CD4-positive, CD25-positive, alpha-beta regulatory T cell (primary cell): ENCODE results near the gene ELAVL1. TPM values are rescaled to one million over a fixed set of nuclear protein-coding genes. Genes with fewer than 3 reads are reported as not detected.

Experiments used
- ATAC-seq, 2 donors: fragments of 150-1000 bp; cut with Tn5 transposase; one replicate each; pipeline ENCODE4 v1.10.0; 2021; ENCODE audit warnings: low read depth in 2 of 2, moderate number of reproducible peaks in 2 of 2, moderate library complexity in 1 of 2
- DNase-seq, 3 donors: peaks; one replicate each; pipeline versions ENCODE4 v3.0.0 to v3.0.0-alpha.2; 2012 to 2022; ENCODE audit warnings: mixed read lengths in 1 of 3
- H3K27ac ChIP-seq: one replicate; pipeline ENCODE4 v1.7.0; 2013; ENCODE audit warnings: mild to moderate bottlenecking, low read length; ENCODE audit not compliant: insufficient read depth, poor library complexity, severe bottlenecking
- H3K27me3 ChIP-seq: one replicate; pipeline ENCODE4 v1.7.0; 2013; ENCODE audit warnings: low read length; ENCODE audit not compliant: control insufficient read depth, insufficient read depth
- H3K36me3 ChIP-seq: one replicate; pipeline ENCODE4 v1.7.0; 2013; ENCODE audit warnings: mild to moderate bottlenecking, low read length, moderate library complexity; ENCODE audit not compliant: control insufficient read depth, insufficient read depth
- H3K4me1 ChIP-seq: 2 replicates; pipeline ENCODE4 v1.7.0; 2013; ENCODE audit warnings: mild to moderate bottlenecking, low read length; ENCODE audit not compliant: insufficient read depth, control insufficient read depth, poor library complexity, severe bottlenecking
- H3K4me3 ChIP-seq: one replicate; pipeline ENCODE4 v1.7.0; 2013; ENCODE audit warnings: low read depth, mild to moderate bottlenecking, low read length, moderate library complexity
- H3K9me3 ChIP-seq, 2 experiments: 1 replicate in 1 of 2; 2 replicates in 1 of 2; pipeline ENCODE4 v1.7.0; 2013; ENCODE audit warnings: low read length in 2 of 2, mild to moderate bottlenecking in 1 of 2, moderate library complexity in 1 of 2; ENCODE audit not compliant: control insufficient read depth in 2 of 2
- H3K27ac Mint-ChIP-seq, 3 donors: one replicate each; pipeline ENCODE4 v1.8.0; 2020 to 2022; ENCODE audit warnings: mild to moderate bottlenecking in 3 of 3, mixed read lengths in 3 of 3, moderate library complexity in 2 of 3
- H3K27me3 Mint-ChIP-seq: one replicate; pipeline ENCODE4 v1.8.0; 2022; ENCODE audit warnings: mild to moderate bottlenecking, mixed read lengths
- H3K36me3 Mint-ChIP-seq: one replicate; pipeline ENCODE4 v1.8.0; 2020; ENCODE audit warnings: mixed read lengths
- H3K4me1 Mint-ChIP-seq, 4 donors: one replicate each; pipeline ENCODE4 v1.8.0; 2020 to 2022; ENCODE audit warnings: mixed read lengths in 4 of 4, mild to moderate bottlenecking in 1 of 4
- H3K4me3 Mint-ChIP-seq, 4 donors: one replicate each; pipeline ENCODE4 v1.8.0; 2020 to 2022; ENCODE audit warnings: mild to moderate bottlenecking in 4 of 4, mixed read lengths in 4 of 4, moderate library complexity in 3 of 4
- H3K9me3 Mint-ChIP-seq, 7 donors: one replicate each; pipeline ENCODE4 v1.8.0; 2020 to 2022; ENCODE audit warnings: mixed read lengths in 7 of 7, mild to moderate bottlenecking in 3 of 7, moderate library complexity in 2 of 7
- polyA plus RNA-seq, 4 donors: library from polyadenylated mRNA; unstranded; fragments of 300-500 nt; fragmentation: Illumina TruSeq; gene quantifications; one replicate each; pipeline ENCODE4 v1.2.3, GENCODE V29; 2021
- total RNA-seq: library from RNA; stranded (reverse); gene quantifications from one replicate; pipeline ENCODE4 v1.2.3, GENCODE V29; 2022

The ELAVL1 gene
- 39.6 TPM for total RNA-seq
- 10 to 100 TPM; 48.0 to 52.0 (median 49.2) TPM for polyA plus RNA-seq

- H3K4me1 ChIP-seq, result peaks cover 41% of the 10 kb centered on the region
- Mint-ChIP-seq H3K27ac (peak within 1 kb of the TSS in 2 of 3 donors; percentile 92 to 96), H3K9me3 (no peaks in the 10 kb centered on the region), H3K4me3 (peak within 1 kb of the TSS; percentile 91 to 94 (median 93)), H3K36me3 (no peaks in the 10 kb centered on the region), H3K27me3 (no peaks in the 10 kb centered on the region), H3K4me1 (peaks cover 18 to 44% (median 26%) of the 10 kb centered on the region in 4 donors)
- H3K27me3 ChIP-seq, result no peaks in the 10 kb centered on the region
- H3K4me3 ChIP-seq, result peak within 1 kb of the TSS; percentile 72
- H3K9me3 ChIP-seq, result no peaks in the 10 kb centered on the region
- no peaks in the 10 kb centered on the region for H3K36me3 ChIP-seq
- peak within 1 kb of the TSS; percentile 79 for H3K27ac ChIP-seq
- peak; percentile 96 to 97 for ATAC-seq
- peak; percentile 88 to 93 (median 89) for DNase-seq
These were observed at the start of gene ELAVL1 for GRCh38 chr19:8005534-8006256. Gene ELAVL1 (minus strand): TSS chr19:8005641. CDS start chr19:7991815, 13,826 bp downstream.

DNA sequence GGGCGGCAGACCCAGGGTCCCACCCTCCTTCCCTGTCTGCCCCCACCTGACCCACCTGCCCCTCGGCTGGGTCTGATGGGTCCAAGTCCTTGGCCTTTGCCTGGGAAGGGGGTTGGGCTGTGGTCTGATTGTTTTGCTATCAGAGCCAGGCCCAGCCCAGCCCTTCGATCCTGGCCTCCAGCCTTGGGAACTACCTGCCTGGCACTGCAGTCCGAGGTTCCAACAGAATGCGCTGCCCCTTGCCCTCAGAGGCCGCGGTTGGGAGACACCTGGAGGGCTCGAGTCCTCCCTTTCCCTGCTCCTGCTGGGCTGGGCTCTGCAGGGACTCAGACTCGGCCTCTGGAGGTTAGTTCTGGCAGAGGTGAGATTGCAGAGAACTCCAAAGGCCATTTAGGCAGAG lies 48.7 kb upstream of the ELAVL1 start:
- no peaks in the 10 kb centered on the region for H3K9me3 ChIP-seq
- ATAC-seq (no peak), DNase-seq (no peak)
- no peaks in the 10 kb centered on the region for H3K27me3 Mint-ChIP-seq
- H3K27me3 ChIP-seq, result no peaks in the 10 kb centered on the region
- no peak overlapping the region for H3K4me3 Mint-ChIP-seq
- no peaks in the 10 kb centered on the region for H3K36me3 Mint-ChIP-seq
- H3K36me3 ChIP-seq, result no peaks in the 10 kb centered on the region
- H3K9me3 Mint-ChIP-seq, result no peaks in the 10 kb centered on the region
- peaks cover 0 to 15% (median 6%) of the 10 kb centered on the region in 4 donors for H3K4me1 Mint-ChIP-seq
- H3K27ac ChIP-seq, result no peak overlapping the region
- peak overlapping the region in 2 of 3 donors; percentile 68 to 74 for H3K27ac Mint-ChIP-seq
- H3K4me1 ChIP-seq, result peaks cover 13% of the 10 kb centered on the region
- H3K4me3 ChIP-seq, result no peak overlapping the region

DNA sequence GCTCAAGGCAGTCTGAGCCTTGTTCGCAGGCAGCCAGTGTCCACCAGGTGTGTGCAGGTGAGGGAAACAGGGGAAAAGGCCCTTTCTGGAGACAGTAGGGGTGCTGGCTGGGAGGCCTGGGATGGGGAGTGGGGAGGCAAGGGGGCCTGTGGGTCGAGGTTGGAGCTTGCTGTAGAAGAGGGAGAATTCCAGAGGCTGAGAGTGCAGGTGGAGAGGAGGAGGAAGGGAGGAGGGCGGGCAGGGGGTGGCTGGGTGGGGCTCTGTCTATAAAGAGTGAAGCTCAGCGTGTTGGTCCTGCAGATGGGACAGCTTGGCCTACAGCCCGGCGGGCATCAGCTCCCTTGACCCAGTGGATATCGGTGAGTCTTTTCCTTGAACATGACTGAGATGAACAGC lies 47.0 kb upstream of the ELAVL1 start, which contains the start of gene CCL25:
Gene CCL25, plus strand, starts transcription at position 297 of the 396 bp plus-strand sequence. CDS start 290 bp downstream, outside the sequence.
- Mint-ChIP-seq H3K4me3 (peak within 1 kb of the TSS in 2 of 4 donors; percentile 41), H3K36me3 (no peaks in the 10 kb centered on the region), H3K27ac (peak within 1 kb of the TSS; percentile 1 to 28 (median 26)), H3K9me3 (no peaks in the 10 kb centered on the region), H3K27me3 (peaks cover 8% of the 10 kb centered on the region), H3K4me1 (peaks cover 0 to 15% (median 6%) of the 10 kb centered on the region in 4 donors)
- no peak within 1 kb of the TSS for H3K4me3 ChIP-seq
- H3K27me3 ChIP-seq, result no peaks in the 10 kb centered on the region
- H3K4me1 ChIP-seq, result peaks cover 13% of the 10 kb centered on the region
- H3K9me3 ChIP-seq, result no peaks in the 10 kb centered on the region
- no peaks in the 10 kb centered on the region for H3K36me3 ChIP-seq
- H3K27ac ChIP-seq, result no peak within 1 kb of the TSS
- ATAC-seq (no peak), DNase-seq (no peak)

DNA sequence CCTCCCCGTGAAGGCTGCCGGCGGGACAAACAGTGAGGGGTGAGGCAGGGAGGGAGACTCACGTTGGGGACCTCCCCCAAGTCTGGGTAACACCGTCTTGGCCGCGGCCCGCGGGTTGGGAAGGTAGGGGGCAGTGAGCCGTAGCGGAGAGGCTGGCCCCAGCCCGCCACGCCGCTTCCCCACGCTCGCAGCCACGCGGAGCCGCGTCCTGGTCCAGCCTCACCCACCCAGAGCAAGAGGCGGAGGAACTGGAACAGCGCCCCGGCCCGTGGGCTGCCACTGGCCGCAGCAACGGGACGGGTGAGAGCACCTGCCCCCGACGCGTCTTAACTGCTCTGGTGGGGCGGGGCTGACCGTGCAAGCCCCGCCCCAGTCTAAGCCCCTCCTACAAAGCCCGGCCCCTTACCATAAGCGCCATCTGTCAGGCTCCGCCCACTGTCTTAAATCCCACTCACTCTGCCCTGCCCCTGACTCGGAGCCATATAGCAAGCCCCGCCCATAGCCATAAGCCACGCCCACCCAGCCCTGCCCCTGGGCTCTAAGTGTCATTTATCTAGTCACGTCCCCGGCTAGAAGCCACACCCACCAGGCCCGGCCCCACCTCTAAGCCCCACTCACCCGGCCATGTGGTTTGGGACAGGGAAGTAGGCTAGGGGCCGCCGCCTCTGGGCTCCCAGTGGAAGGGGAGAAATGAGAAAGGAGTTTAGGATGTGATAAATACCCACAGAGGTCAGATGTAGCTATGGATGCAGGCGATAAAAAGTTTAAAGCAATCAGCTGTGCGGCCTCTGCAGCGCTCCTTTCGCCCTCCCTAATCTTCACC lies 45.0 kb upstream of the ELAVL1 start:
- no peaks in the 10 kb centered on the region for H3K9me3 Mint-ChIP-seq
- no peak overlapping the region for H3K27ac Mint-ChIP-seq
- Histone ChIP-seq H3K27me3 (no peaks in the 10 kb centered on the region), H3K36me3 (no peaks in the 10 kb centered on the region), H3K4me3 (no peak overlapping the region), H3K4me1 (peaks cover 13% of the 10 kb centered on the region), H3K9me3 (no peaks in the 10 kb centered on the region), H3K27ac (no peak overlapping the region)
- H3K4me1 Mint-ChIP-seq, result peaks cover 0 to 17% (median 6%) of the 10 kb centered on the region in 4 donors
- peak overlapping the region; percentile 58 to 80 (median 67) for H3K4me3 Mint-ChIP-seq
- ATAC-seq (peak; percentile 82 to 88), DNase-seq (peak; percentile 66 to 91 (median 76))
- H3K27me3 Mint-ChIP-seq, result peaks cover 15% of the 10 kb centered on the region
- H3K36me3 Mint-ChIP-seq, result no peaks in the 10 kb centered on the region

GRCh38 chr19:8046569-8047165 lies 41.2 kb upstream of the ELAVL1 start:
- H3K27me3 Mint-ChIP-seq, result peaks cover 15% of the 10 kb centered on the region
- no peak overlapping the region for H3K4me3 Mint-ChIP-seq
- no peak for ATAC-seq
- Histone ChIP-seq H3K9me3 (no peaks in the 10 kb centered on the region), H3K27ac (no peak overlapping the region), H3K27me3 (no peaks in the 10 kb centered on the region), H3K36me3 (no peaks in the 10 kb centered on the region), H3K4me3 (no peak overlapping the region), H3K4me1 (peaks cover 9% of the 10 kb centered on the region)
- peaks cover 0 to 12% (median under 1%) of the 10 kb centered on the region in 4 donors for H3K4me1 Mint-ChIP-seq
- no peaks in the 10 kb centered on the region for H3K36me3 Mint-ChIP-seq
- peaks cover 0 to 1% (median 0%) of the 10 kb centered on the region in 7 donors for H3K9me3 Mint-ChIP-seq
- peak in 1 of 3 donors; percentile 38 for DNase-seq
- no peak overlapping the region for H3K27ac Mint-ChIP-seq

- Mint-ChIP-seq H3K4me3 (no peak overlapping the region), H3K9me3 (peaks cover 0 to 1% (median 0%) of the 10 kb centered on the region in 7 donors)
These were observed 40.6 kb upstream of the ELAVL1 start for GRCh38 chr19:8045872-8046568.

GRCh38 chr19:8044018-8044417 lies 38.6 kb upstream of the ELAVL1 start:
- Histone ChIP-seq H3K4me3 (no peak overlapping the region), H3K27me3 (no peaks in the 10 kb centered on the region), H3K27ac (no peak overlapping the region), H3K9me3 (no peaks in the 10 kb centered on the region), H3K36me3 (no peaks in the 10 kb centered on the region), H3K4me1 (no peaks in the 10 kb centered on the region)
- Mint-ChIP-seq H3K27me3 (peaks cover 15% of the 10 kb centered on the region), H3K27ac (no peak overlapping the region), H3K36me3 (no peaks in the 10 kb centered on the region), H3K9me3 (peaks cover 0 to 1% (median 0%) of the 10 kb centered on the region in 7 donors), H3K4me1 (peaks cover 0 to 3% (median 0%) of the 10 kb centered on the region in 4 donors), H3K4me3 (no peak overlapping the region)
- no peak for ATAC-seq
- no peak for DNase-seq

More at GRCh38 chr19:8045872-8046568, 40.6 kb upstream of the ELAVL1 start:
- Histone ChIP-seq H3K27me3 (no peaks in the 10 kb centered on the region), H3K4me1 (peaks cover 9% of the 10 kb centered on the region), H3K9me3 (no peaks in the 10 kb centered on the region), H3K27ac (no peak overlapping the region), H3K4me3 (no peak overlapping the region), H3K36me3 (no peaks in the 10 kb centered on the region)
- peaks cover 0 to 11% (median 0%) of the 10 kb centered on the region in 4 donors for H3K4me1 Mint-ChIP-seq
- H3K27ac Mint-ChIP-seq, result no peak overlapping the region
- H3K27me3 Mint-ChIP-seq, result peaks cover 15% of the 10 kb centered on the region
- no peaks in the 10 kb centered on the region for H3K36me3 Mint-ChIP-seq
- no peak for ATAC-seq
- no peak for DNase-seq
